Activated CD4-positive, alpha-beta T cell treated with anti-CD3 and anti-CD28 coated beads, Interleukin-2, amount 10 ng/mL, durations not matched to agents 7 days and 5 days (primary cell): ENCODE results near the gene STX1A. TPM values are rescaled to one million over a fixed set of nuclear protein-coding genes. Genes with fewer than 3 reads are reported as not detected.

Experiments used
- CTCF ChIA-PET: fragments of 350-600 bp; sonication (Branson Sonifier 250); formaldehyde crosslinking; loops from one replicate; lab custom pipeline; 2021; ENCODE audit warnings: antibody characterized with exemption; lab: Charles Lee
- POLR2A ChIA-PET: fragments of 350-600 bp; sonication (Branson Sonifier 250); formaldehyde crosslinking; loops from one replicate; lab custom pipeline; 2021; ENCODE audit warnings: antibody characterized with exemption; lab: Charles Lee
- DNase-seq: peaks from one replicate; pipeline ENCODE4 v3.0.0-alpha.2; 2020
- H3K27ac Mint-ChIP-seq: one replicate; pipeline ENCODE4 v1.8.0; 2021; ENCODE audit warnings: mild to moderate bottlenecking, moderate library complexity, mixed read lengths
- H3K27me3 Mint-ChIP-seq: one replicate; pipeline ENCODE4 v1.8.0; 2021; ENCODE audit warnings: mixed read lengths
- H3K36me3 Mint-ChIP-seq: one replicate; pipeline ENCODE4 v1.8.0; 2021; ENCODE audit warnings: low read depth, mixed read lengths
- H3K4me1 Mint-ChIP-seq: one replicate; pipeline ENCODE4 v1.8.0; 2021; ENCODE audit warnings: mixed read lengths
- H3K4me3 Mint-ChIP-seq: one replicate; pipeline ENCODE4 v1.8.0; 2021; ENCODE audit warnings: mild to moderate bottlenecking, moderate library complexity, mixed read lengths
- H3K9me3 Mint-ChIP-seq: one replicate; pipeline ENCODE4 v1.8.0; 2021; ENCODE audit warnings: mixed read lengths
- microRNA-seq: library from miRNA; unstranded; fragments of <30 nt; microRNA quantifications from one replicate; pipeline ENCODE4 v1.2.0, GENCODE V29; 2021; ENCODE audit warnings: borderline microRNAs expressed, borderline replicate concordance
- total RNA-seq, 2 experiments: library from RNA; stranded (reverse); gene quantifications; one replicate each; pipeline ENCODE4 v1.2.3, GENCODE V29; 2021

STX1A gene
- total RNA-seq, 2 experiments from 2014 or later, result 6.7 to 7.4 TPM

- Mint-ChIP-seq H3K4me1 (peaks cover 8% of the 10 kb centered on the region), H3K27me3 (peaks cover 57% of the 10 kb centered on the region), H3K9me3 (no peaks in the 10 kb centered on the region), H3K36me3 (no peaks in the 10 kb centered on the region), H3K4me3 (no peak overlapping the region), H3K27ac (no peak overlapping the region)
- no peak for DNase-seq
- ChIA-PET CTCF (interaction anchor here (0.6 kb wide), 1 partner anchor 53 kb away, joined by 3 read pairs; no protein-coding TSS in a partner anchor), POLR2A (no interaction called here)
These were observed 69.9 kb downstream of the STX1A start for GRCh38 chr7:73649576-73649975.

Small RNAs within 50 kb of the gene (microRNA-seq; reads per million reads assigned to microRNA genes)
- not detected for gene MIR4284

Other genes starting within 250 kb of the STX1A start
- 100 to 1,000 TPM in 1 of 2 experiments, 10 to 100 TPM in 1; 96.5 to 103 TPM for gene BAZ1B, start 197.4 kb downstream of the STX1A start, total RNA-seq
- 10 to 100 TPM; 69.7 to 93.0 TPM for gene BCL7B, start 162.0 kb downstream of the STX1A start, total RNA-seq
- gene TBL2, start 141.1 kb downstream of the STX1A start, total RNA-seq, result 10 to 100 TPM; 25.3 to 28.2 TPM
- gene MLXIPL, start 95.1 kb downstream of the STX1A start, total RNA-seq, result not detected
- gene VPS37D, start 51.8 kb downstream of the STX1A start, total RNA-seq, result under 1 TPM in 1 of 2 experiments, not detected in 1; 0.25 TPM
- gene DNAJC30, start 36.2 kb downstream of the STX1A start, total RNA-seq, result 1 to 10 TPM; 8.7 to 9.1 TPM
- 10 to 100 TPM; 43.9 to 51.4 TPM for gene BUD23, start 36.1 kb downstream of the STX1A start, total RNA-seq
- gene ABHD11, start 19.1 kb upstream of the STX1A start, total RNA-seq, result 10 to 100 TPM; 13.3 to 15.6 TPM
- not detected for gene CLDN3, start 50.6 kb upstream of the STX1A start, total RNA-seq
- under 1 TPM in 1 of 2 experiments, not detected in 1; 0.27 TPM for gene CLDN4, start 111.3 kb upstream of the STX1A start, total RNA-seq
- 1 to 10 TPM; 1.9 to 2.8 TPM for gene METTL27, start 122.8 kb upstream of the STX1A start, total RNA-seq
- gene TMEM270, start 141.5 kb upstream of the STX1A start, total RNA-seq, result not detected